GM23338 (cell line): ENCODE results near the gene COMMD7. TPM values are rescaled to one million over a fixed set of nuclear protein-coding genes. Genes with fewer than 3 reads are reported as not detected.

Source experiments
- ATAC-seq: fragments of 200-7000 bp; cut with Tn5 transposase; 3 replicates; pipeline ENCODE4 v1.9.1; 2020
- DNase-seq: peaks from one replicate; pipeline ENCODE4 v3.0.0-alpha.2; 2015; ENCODE audit warnings: low spot score
- H2AFZ ChIP-seq: fragments of 200-600 bp; sonication (generic); 2 replicates; pipeline ENCODE4 v1.8.0; 2016; ENCODE audit warnings: antibody characterized with exemption, mild to moderate bottlenecking, moderate library complexity
- H3F3A ChIP-seq: fragments of 200-600 bp; sonication (generic); replicated peaks from 2 replicates; pipeline ENCODE4 v1.8.0; 2017; ENCODE audit warnings: antibody characterized with exemption, mixed run types, low read depth
- H3K27ac ChIP-seq: fragments of 200-600 bp; sonication (generic); 2 replicates; pipeline ENCODE4 v1.6.1; 2016; ENCODE audit warnings: low read depth
- H3K27me3 ChIP-seq: fragments of 200-600 bp; sonication (generic); 2 replicates; pipeline ENCODE4 v1.8.0; 2016; ENCODE audit warnings: mild to moderate bottlenecking, mixed run types, moderate library complexity; ENCODE audit not compliant: insufficient read depth
- H3K36me3 ChIP-seq: fragments of 200-600 bp; sonication (generic); 2 replicates; pipeline ENCODE4 v1.8.0; 2016; ENCODE audit warnings: mild to moderate bottlenecking; ENCODE audit not compliant: insufficient read depth
- H3K4me1 ChIP-seq: fragments of 200-600 bp; sonication (generic); 2 replicates; pipeline ENCODE4 v1.8.0; 2016; ENCODE audit warnings: mild to moderate bottlenecking, moderate library complexity; ENCODE audit not compliant: insufficient read depth
- H3K4me2 ChIP-seq: fragments of 200-600 bp; sonication (generic); 2 replicates; pipeline ENCODE4 v1.7.1; 2017; ENCODE audit warnings: mixed run types
- H3K4me3 ChIP-seq: fragments of 200-600 bp; sonication (generic); 2 replicates; pipeline ENCODE4 v1.6.1; 2016; ENCODE audit warnings: mixed run types
- H3K79me2 ChIP-seq: fragments of 200-600 bp; sonication (generic); replicated peaks from 2 replicates; pipeline ENCODE4 v1.8.0; 2017; ENCODE audit warnings: mild to moderate bottlenecking; ENCODE audit not compliant: insufficient read depth
- H3K9me2 ChIP-seq: fragments of 200-600 bp; sonication (generic); 2 replicates; pipeline ENCODE4 v1.8.0; 2017; ENCODE audit not compliant: insufficient read depth
- H4K20me1 ChIP-seq: fragments of 200-600 bp; sonication (generic); replicated peaks from 2 replicates; pipeline ENCODE4 v1.8.0; 2017; ENCODE audit warnings: mild to moderate bottlenecking; ENCODE audit not compliant: insufficient read depth
- H3K27ac Mint-ChIP-seq: 2 replicates; pipeline ENCODE4 v1.8.0; 2020; ENCODE audit warnings: inconsistent platforms, mild to moderate bottlenecking, moderate library complexity, mixed read lengths
- H3K27me3 Mint-ChIP-seq: 3 replicates; pipeline ENCODE4 v1.8.0; 2022; ENCODE audit warnings: low read depth, mild to moderate bottlenecking, moderate library complexity, mixed read lengths, inconsistent platforms; ENCODE audit not compliant: insufficient read depth, poor library complexity
- H3K36me3 Mint-ChIP-seq: 3 replicates; pipeline ENCODE4 v1.8.0; 2021; ENCODE audit warnings: low read depth, mild to moderate bottlenecking, inconsistent platforms, moderate library complexity, mixed read lengths
- H3K4me1 Mint-ChIP-seq: 3 replicates; pipeline ENCODE4 v1.8.0; 2020; ENCODE audit warnings: mild to moderate bottlenecking, inconsistent platforms, mixed read lengths
- H3K4me3 Mint-ChIP-seq: 3 replicates; pipeline ENCODE4 v1.8.0; 2021; ENCODE audit warnings: moderate library complexity, mild to moderate bottlenecking, inconsistent platforms, mixed read lengths
- H3K9me3 Mint-ChIP-seq: 3 replicates; pipeline ENCODE4 v1.8.0; 2020; ENCODE audit warnings: moderate library complexity, mild to moderate bottlenecking, inconsistent platforms, mixed read lengths
- CREB1 ChIP-seq: fragments of 250-450 bp; sonication (Bioruptor Pico); IDR thresholded peaks from 2 replicates; pipeline ENCODE4 v1.5.0; 2020; ENCODE audit warnings: low read depth, mild to moderate bottlenecking, moderate library complexity
- CTCF ChIP-seq, 2 experiments: fragments of 200-600 bp in 1 of 2; sonication (generic) in 1 of 2; conservative IDR thresholded peaks; 2 replicates each; pipeline versions ENCODE4 v1.5.1 to v1.6.1; 2016 to 2017; ENCODE audit warnings: antibody characterized with exemption in 2 of 2, low read depth in 2 of 2, mild to moderate bottlenecking in 2 of 2, moderate library complexity in 1 of 2
- ETS1 ChIP-seq: IDR thresholded peaks from 2 replicates; pipeline ENCODE4 v1.6.1; 2016; ENCODE audit warnings: antibody characterized with exemption
- EZH2 ChIP-seq: fragments of 200-600 bp; sonication (generic); IDR thresholded peaks from one replicate; pipeline ENCODE4 v1.8.0; 2017; ENCODE audit warnings: antibody characterized with exemption, mild to moderate bottlenecking, low read depth; ENCODE audit not compliant: unreplicated experiment
- EZH2phosphoT487 ChIP-seq: fragments of 200-600 bp; sonication (generic); IDR thresholded peaks from one replicate; pipeline ENCODE4 v1.8.1; 2018; ENCODE audit warnings: antibody characterized with exemption; ENCODE audit not compliant: unreplicated experiment
- JUNB ChIP-seq: IDR thresholded peaks from one replicate; pipeline ENCODE4 v1.6.1; 2016; ENCODE audit warnings: antibody characterized with exemption; ENCODE audit not compliant: unreplicated experiment
- NANOG ChIP-seq: IDR thresholded peaks from 2 replicates; pipeline ENCODE4 v1.6.1; 2016; ENCODE audit warnings: antibody characterized with exemption, borderline replicate concordance
- POLR2AphosphoS5 ChIP-seq: IDR thresholded peaks from 2 replicates; pipeline ENCODE4 v1.6.1; 2016; ENCODE audit warnings: antibody characterized with exemption, low read depth
- STAT1 ChIP-seq: IDR thresholded peaks from one replicate; pipeline ENCODE4 v1.6.1; 2016; ENCODE audit warnings: antibody characterized with exemption; ENCODE audit not compliant: unreplicated experiment
- ZNF114 ChIP-seq: fragments of 250-450 bp; sonication (Bioruptor Pico); IDR thresholded peaks from 2 replicates; pipeline ENCODE4 v1.5.0; 2020; ENCODE audit warnings: mild to moderate bottlenecking, moderate library complexity
- ZNF331 ChIP-seq: fragments of 250-450 bp; sonication (Bioruptor Pico); IDR thresholded peaks from 2 replicates; pipeline ENCODE4 v1.5.0; 2020; ENCODE audit warnings: low read depth, mild to moderate bottlenecking, moderate library complexity
- ZNF462 ChIP-seq: fragments of 250-450 bp; sonication (Bioruptor Pico); IDR thresholded peaks from 2 replicates; pipeline ENCODE4 v1.5.0; 2020; ENCODE audit warnings: mild to moderate bottlenecking, moderate library complexity
- polyA plus RNA-seq: library from polyadenylated mRNA; unstranded; fragments of >200 nt; fragmentation: Nextera tagmentation; extraction: Ambion mirVana; gene quantifications from 2 replicates; pipeline ENCODE4 v1.2.1, GENCODE V29; 2016
- total RNA-seq: library from RNA; depleted of rRNA; stranded (reverse); fragments of >200 nt; shearing (Covaris generic); gene quantifications from 2 replicates; pipeline ENCODE4 v1.2.3, GENCODE V29; 2014

Gene COMMD7
- total and polyA plus RNA-seq, 2 experiments from 2014 or later: 67.3 to 86.4 TPM

- peak overlapping the region; percentile 21; the same call in 1 of the 2 replicates for H3K4me3 ChIP-seq
- peaks cover 44% of the 10 kb centered on the region for H3K27me3 Mint-ChIP-seq
- peaks cover 99% of the 10 kb centered on the region for H3F3A ChIP-seq
- peaks cover 100% of the 10 kb centered on the region for H3K79me2 ChIP-seq
- no peak overlapping the region for H2AFZ ChIP-seq
- peaks cover 99% of the 10 kb centered on the region for H4K20me1 ChIP-seq
- peak; percentile 1; the same call in 2 of the 3 replicates for ATAC-seq
- H3K36me3 Mint-ChIP-seq: peaks cover 100% of the 10 kb centered on the region
- no peaks in the 10 kb centered on the region for H3K9me3 Mint-ChIP-seq
- peak overlapping the region; percentile 88 for H3K27ac ChIP-seq
- DNase-seq: no peak
- no peaks in the 10 kb centered on the region for H3K9me2 ChIP-seq
- H3K4me1 ChIP-seq: peaks cover 81% of the 10 kb centered on the region
- H3K4me3 Mint-ChIP-seq: no peak overlapping the region
- peaks cover 98% of the 10 kb centered on the region for H3K36me3 ChIP-seq
- H3K4me1 Mint-ChIP-seq: peaks cover 67% of the 10 kb centered on the region
- 0 out of 2 replicates have a peak overlapping the region, but pooled peaks have one; percentile 13 for H3K4me2 ChIP-seq
- TF ChIP-seq CREB1 (CRISPR knock-in tag): no peak
- no peak for TF ChIP-seq NANOG
- peak; percentile 28; the same call in 1 of the 2 replicates for TF ChIP-seq POLR2AphosphoS5
- TF ChIP-seq ZNF114 (CRISPR knock-in tag): no peak
- H3K27ac Mint-ChIP-seq: peak overlapping the region; percentile 95
- no peaks in the 10 kb centered on the region for H3K27me3 ChIP-seq
These were observed 37.0 kb upstream of the COMMD7 start for GRCh38 chr20:32780278-32780677.

- Histone ChIP-seq H3K4me3 (peak overlapping the region; percentile 21; the same call in 1 of the 2 replicates), H3K9me2 (no peaks in the 10 kb centered on the region), H3K36me3 (peaks cover 98% of the 10 kb centered on the region), H3K4me1 (peaks cover 86% of the 10 kb centered on the region), H3K4me2 (peak overlapping the region; percentile 97), H4K20me1 (peaks cover 99% of the 10 kb centered on the region), H2AFZ (no peak overlapping the region), H3K27ac (peak overlapping the region; percentile 88), H3K27me3 (no peaks in the 10 kb centered on the region), H3F3A (peaks cover 99% of the 10 kb centered on the region), H3K79me2 (peaks cover 100% of the 10 kb centered on the region)
- TF ChIP-seq ZNF331 (CRISPR knock-in tag) (no peak), CTCF (conservative IDR thresholded peaks at IDR 0.05; ENCODE audit: low read depth in 2 of 2) (peak; percentile 20 to 22; a peak in 2 of 4 replicates), STAT1 (no peak), CREB1 (CRISPR knock-in tag) (no peak), ZNF462 (CRISPR knock-in tag) (no peak), JUNB (peak; percentile 42), EZH2phosphoT487 (no peak), POLR2AphosphoS5 (peak; percentile 40; the same call in 1 of the 2 replicates), EZH2 (no peak), ETS1 (no peak)
- Mint-ChIP-seq H3K4me1 (peaks cover 71% of the 10 kb centered on the region), H3K27me3 (peaks cover 45% of the 10 kb centered on the region), H3K9me3 (no peaks in the 10 kb centered on the region), H3K27ac (peak overlapping the region; percentile 36), H3K36me3 (peaks cover 100% of the 10 kb centered on the region), H3K4me3 (peak overlapping the region; percentile 33; the same call in 1 of the 3 replicates)
- peak; percentile 21 for ATAC-seq
- peak; percentile 67 for DNase-seq
These were observed 36.4 kb upstream of the COMMD7 start for GRCh38 chr20:32779500-32780211.
